ENCODE data around the gene TTC33.

GRCh38 chr5:40790947-40791593, 35.3 kb upstream of the TTC33 start:
- TF ChIP-seq EZH2 (IDR thresholded peaks at IDR 0.05), result no peak
- no peak for TF ChIP-seq CTCF (IDR thresholded peaks at IDR 0.05)
